Measurements from ENCODE around the gene CACNA2D1.

GRCh38 chr7:82263920-82264782 lies 179.4 kb downstream of the CACNA2D1 start:
- no peak for TF ChIP-seq CTCF (IDR thresholded peaks at IDR 0.05)
- no peak for TF ChIP-seq ZFX (IDR thresholded peaks at IDR 0.05; ENCODE audit: borderline replicate concordance)

Data from 22Rv1 (cell line).